GM19025 (cell line): ENCODE data around the gene DOK6.
A peak's percentile ranks its signal among the peaks of the same experiment; 100 is the strongest.

Experiments
- ATAC-seq: cut with Tn5 transposase; IDR thresholded peaks from one replicate; pipeline ENCODE4 v1.9.1; 2021; ENCODE audit warnings: mild to moderate bottlenecking, low read depth, moderate library complexity; ENCODE audit not compliant: unreplicated experiment

DOK6 gene

DNA sequence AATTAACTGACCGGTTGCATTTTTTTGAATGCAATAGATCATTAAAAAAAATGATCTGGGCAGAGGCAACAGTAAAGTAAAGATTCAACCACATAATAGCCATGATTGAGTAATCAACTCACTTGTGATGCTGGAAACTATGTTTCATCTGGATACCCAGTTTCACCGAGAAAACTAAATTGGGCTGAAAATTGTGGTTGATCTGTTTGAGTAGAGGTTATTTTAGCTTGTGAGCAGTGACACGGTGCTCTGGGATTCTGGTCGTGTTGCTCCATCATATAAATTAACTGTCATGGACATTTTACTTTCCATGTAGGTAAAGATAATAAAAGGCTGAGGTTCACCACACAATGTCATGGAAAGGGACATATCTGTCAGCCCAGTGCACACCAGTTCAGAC is 488.3 kb downstream of the DOK6 start:
- no peak for ATAC-seq

DNA sequence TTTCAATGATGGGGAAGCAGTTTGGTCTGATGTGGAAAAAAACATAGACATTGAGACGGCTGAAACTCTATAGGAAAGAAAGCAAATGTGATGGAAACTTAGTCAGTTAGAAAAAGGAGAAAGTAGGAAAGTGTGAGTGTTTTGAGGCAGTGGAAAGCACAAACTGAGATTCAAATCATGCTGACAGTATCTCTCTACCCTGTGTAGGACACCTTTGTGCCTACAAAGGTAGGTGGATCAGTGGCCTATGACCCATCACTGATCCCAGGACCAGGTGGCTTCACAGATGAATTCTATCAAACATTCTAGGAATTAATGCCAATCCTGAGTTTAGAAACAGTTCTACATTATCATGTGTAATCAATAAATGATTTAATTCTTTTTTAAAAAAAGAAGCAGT is 489.9 kb downstream of the DOK6 start:
- ATAC-seq, result no peak

DNA sequence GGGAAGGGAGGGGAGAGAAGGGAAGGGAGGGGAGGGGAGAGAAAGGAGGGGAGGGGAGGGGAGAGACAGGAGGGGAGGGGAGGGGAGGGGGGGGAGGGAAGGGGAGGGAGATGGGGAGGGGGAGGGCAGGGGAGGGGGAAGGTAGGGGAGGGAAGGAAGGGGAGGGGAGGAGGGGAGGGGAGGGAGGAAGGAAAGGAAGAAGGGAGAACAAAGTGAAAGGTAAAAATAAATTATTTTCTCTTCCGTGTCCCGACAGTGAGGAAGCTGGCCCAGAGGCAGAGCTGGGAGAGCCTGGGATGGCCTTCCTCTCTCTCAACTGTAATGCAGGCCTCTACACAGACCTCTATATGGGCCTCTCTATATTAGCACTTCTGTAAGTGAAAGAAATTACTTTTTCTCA is 493.8 kb downstream of the DOK6 start:
- no peak for ATAC-seq

- ATAC-seq, result no peak
Observed at GRCh38 chr18:69895066-69896047, 494.7 kb downstream of the DOK6 start.

- no peak for ATAC-seq
Observed at GRCh38 chr18:69897397-69898108, 496.9 kb downstream of the DOK6 start.

DNA sequence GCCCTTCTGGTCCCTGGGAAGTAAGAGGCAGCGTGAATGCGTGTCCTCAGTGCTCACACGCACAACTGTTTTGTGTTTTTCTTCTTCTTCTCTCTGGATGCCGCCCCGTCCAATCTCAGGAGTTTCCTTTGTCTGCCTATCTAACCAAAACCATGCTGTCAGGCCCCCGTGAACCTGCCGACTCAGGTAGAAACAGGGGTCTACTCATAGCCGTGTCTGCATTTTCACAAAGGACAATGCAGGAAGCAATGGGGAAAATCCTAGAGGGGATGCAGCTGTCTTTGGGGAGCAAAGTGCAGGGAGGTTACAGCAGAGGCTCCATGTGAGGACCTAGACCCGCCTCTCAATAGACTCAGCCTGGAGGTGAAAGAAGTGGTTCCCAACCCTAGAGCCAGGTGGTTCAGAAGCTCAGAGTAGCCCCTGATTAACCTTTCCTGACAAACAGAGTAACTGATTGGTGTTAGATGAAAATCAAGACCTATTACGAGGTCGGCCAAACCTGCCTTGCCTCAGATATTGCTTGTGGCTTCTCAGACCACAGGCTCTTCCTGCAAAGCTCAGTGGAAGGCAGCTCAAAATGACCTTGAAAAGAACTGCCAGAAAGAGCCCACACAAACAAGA is 497.7 kb downstream of the DOK6 start:
- ATAC-seq, result peak; percentile 33
